ENCODE results near the gene MALSU1.

Gene MALSU1

GRCh38 chr7:23337374-23337773 lies 38.2 kb downstream of the MALSU1 start:
- DNase-seq, result no peak

GRCh38 chr7:23338439-23338838 lies 39.3 kb downstream of the MALSU1 start:
- no peak for DNase-seq

GRCh38 chr7:23338863-23339262 lies 39.7 kb downstream of the MALSU1 start:
- DNase-seq, result no peak

- no peak for DNase-seq
These were observed 42.9 kb downstream of the MALSU1 start for GRCh38 chr7:23341846-23342598.

- DNase-seq, result no peak
These were observed 44.0 kb downstream of the MALSU1 start for GRCh38 chr7:23343102-23343501.

- DNase-seq, result no peak
These were observed 44.8 kb downstream of the MALSU1 start for GRCh38 chr7:23343806-23344475.

GRCh38 chr7:23345601-23346000 lies 46.5 kb downstream of the MALSU1 start:
- no peak for DNase-seq

- DNase-seq, result no peak
These were observed 47.2 kb downstream of the MALSU1 start for GRCh38 chr7:23346316-23346715.

- DNase-seq, result no peak
These were observed 48.0 kb downstream of the MALSU1 start for GRCh38 chr7:23347033-23347681.

- no peak for DNase-seq
These were observed 48.6 kb downstream of the MALSU1 start for GRCh38 chr7:23347682-23348180.

GRCh38 chr7:23349484-23350157 lies 50.5 kb downstream of the MALSU1 start:
- DNase-seq, result no peak

GRCh38 chr7:23350466-23350865 lies 51.3 kb downstream of the MALSU1 start:
- DNase-seq, result no peak

- DNase-seq, result no peak
These were observed 54.0 kb downstream of the MALSU1 start for GRCh38 chr7:23353172-23353571.

GRCh38 chr7:23356168-23356567 lies 57.0 kb downstream of the MALSU1 start:
- DNase-seq, result no peak

GRCh38 chr7:23356726-23357125 lies 57.6 kb downstream of the MALSU1 start:
- DNase-seq, result no peak

- DNase-seq, result no peak
These were observed 58.3 kb downstream of the MALSU1 start for GRCh38 chr7:23357190-23358093.

GRCh38 chr7:23358152-23358674 lies 59.1 kb downstream of the MALSU1 start:
- DNase-seq, result no peak

Data from activated CD8-positive, alpha-beta memory T cell treated with anti-CD3 and anti-CD28 coated beads, Interleukin-2, amount 50 U/mL, for 4 hours (primary cell).